IPS-18c (cell line): ENCODE data around the gene PRAMEF33.
"Not testable (repeated sequence)": the region's sequence is repeated elsewhere in the genome, so short reads cannot be mapped to it uniquely, and the experiment has no call there.

Source experiments
- H3K4me3 ChIP-seq: 2 replicates; pipeline ENCODE4 v1.7.0; 2013; ENCODE audit warnings: low read depth, mild to moderate bottlenecking, low read length, moderate library complexity; ENCODE audit not compliant: insufficient read depth
- H3K9me3 ChIP-seq: one replicate; pipeline ENCODE4 v1.6.1; 2013; ENCODE audit warnings: mild to moderate bottlenecking, low read length, moderate library complexity; ENCODE audit not compliant: control insufficient read depth, insufficient read depth

Gene PRAMEF33, protein sequence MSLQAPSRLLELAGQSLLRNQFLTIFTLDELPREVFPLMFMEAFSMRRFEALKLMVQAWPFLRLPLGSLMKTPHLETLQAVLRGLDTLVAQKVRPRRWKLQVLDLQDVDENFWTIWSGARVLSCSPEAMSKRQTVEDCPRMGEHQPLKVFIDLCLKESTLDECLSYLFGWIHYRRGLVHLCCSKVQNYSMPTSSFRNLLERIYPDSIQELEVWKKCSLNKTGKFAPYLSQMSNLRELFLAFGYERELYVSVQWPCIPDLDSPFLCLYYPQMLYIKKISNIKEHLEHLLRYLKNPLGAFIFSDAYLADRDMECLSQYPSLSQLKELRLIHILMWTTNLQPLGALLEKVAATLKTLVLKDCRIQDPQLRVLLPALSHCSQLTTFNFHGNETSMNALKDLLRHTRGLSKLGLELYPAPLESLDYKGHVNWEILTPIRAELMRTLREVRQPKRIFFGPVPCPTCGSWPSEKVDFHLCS

DNA sequence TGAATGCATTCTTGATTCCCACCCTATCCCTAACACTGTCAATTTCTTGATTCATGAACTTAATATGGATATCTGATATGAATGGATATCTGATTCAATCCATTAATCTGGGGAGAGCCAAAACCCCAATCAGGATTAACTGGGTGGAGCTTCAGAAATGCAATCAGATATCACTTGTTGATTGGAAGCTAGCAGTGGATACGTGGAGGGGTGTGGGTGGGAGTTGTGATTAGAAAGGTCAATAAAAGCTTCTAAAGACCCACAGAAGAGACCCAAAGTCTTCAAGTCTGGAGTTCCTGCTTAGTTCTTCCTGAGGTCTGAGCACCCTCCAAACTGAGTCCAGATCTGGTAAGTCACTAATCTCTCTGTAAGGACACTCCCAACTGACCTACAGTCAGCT lies at the start of gene PRAMEF33:
PRAMEF33 (plus strand) TSS at position 301 of the 400 bp plus-strand sequence. CDS start 2,416 bp downstream, outside the sequence.
- H3K4me3 ChIP-seq, H3K9me3 ChIP-seq: not testable (repeated sequence)

DNA sequence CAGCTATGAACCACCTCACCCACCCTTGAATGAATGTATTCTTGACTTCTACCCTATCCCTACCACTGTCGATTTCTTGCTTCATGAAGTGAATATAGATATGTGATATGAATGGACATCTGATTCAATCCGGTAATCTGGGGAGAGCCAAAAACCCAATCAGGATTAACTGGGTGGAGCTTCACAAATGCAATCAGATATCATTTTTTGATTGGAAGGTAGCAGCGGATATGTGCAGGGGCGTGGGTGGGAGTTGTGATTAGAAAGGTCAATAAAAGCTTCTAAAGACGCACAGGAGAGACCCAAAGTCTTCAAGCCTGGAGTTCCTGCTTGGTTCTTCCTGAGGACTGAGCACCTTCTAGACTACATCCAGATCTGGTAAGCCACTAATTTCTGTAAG lies 49.4 kb upstream of the PRAMEF33 start, which contains the start of gene PRAMEF5:
PRAMEF5 (plus strand) TSS at position 301 of the 400 bp plus-strand sequence. CDS start 5,071 bp downstream, outside the sequence.
- not testable (repeated sequence) for H3K4me3 ChIP-seq, H3K9me3 ChIP-seq

GRCh38 chr1:13265124-13265523 lies 38.2 kb upstream of the PRAMEF33 start:
- not testable (repeated sequence) for H3K4me3 ChIP-seq, H3K9me3 ChIP-seq

DNA sequence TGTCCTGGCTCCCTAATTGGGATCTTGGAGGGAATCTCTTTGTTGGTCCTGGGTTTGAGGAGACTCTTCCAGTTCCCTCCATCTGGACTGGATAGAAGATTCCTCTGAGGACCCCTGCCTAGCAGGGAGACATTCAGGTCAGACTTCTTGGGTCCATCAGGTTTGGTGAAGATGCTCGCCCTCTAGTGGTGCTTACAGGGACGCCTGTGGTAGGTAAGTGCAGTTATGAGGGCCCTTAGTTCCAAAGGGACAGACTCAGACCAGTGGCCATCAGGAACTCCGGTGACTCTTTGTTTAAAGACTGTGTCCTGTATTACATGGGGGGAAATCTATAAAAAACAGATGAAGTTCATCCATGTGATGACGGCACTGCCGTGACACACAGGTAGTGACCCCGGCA lies 26.3 kb upstream of the PRAMEF33 start:
- not testable (repeated sequence) for H3K9me3 ChIP-seq, H3K4me3 ChIP-seq

DNA sequence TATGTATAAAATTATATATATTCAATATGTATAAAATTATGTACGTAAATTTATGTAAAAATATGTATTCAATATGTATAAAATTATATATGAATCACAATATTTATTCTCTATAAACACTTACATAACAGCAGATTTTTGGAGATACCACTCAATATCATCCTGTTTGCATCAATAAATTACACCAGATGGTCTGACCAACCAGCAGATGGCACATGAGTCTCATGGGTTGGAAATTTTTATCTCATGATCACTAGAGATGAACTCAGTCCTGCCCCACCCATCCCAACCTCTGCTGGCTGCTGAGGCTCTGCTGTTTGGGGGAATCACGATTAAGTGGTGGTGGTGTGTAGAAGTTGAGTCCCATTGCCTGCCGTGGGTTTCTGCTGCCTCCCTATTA lies 23.7 kb upstream of the PRAMEF33 start:
- not testable (repeated sequence) for H3K9me3 ChIP-seq, H3K4me3 ChIP-seq

DNA sequence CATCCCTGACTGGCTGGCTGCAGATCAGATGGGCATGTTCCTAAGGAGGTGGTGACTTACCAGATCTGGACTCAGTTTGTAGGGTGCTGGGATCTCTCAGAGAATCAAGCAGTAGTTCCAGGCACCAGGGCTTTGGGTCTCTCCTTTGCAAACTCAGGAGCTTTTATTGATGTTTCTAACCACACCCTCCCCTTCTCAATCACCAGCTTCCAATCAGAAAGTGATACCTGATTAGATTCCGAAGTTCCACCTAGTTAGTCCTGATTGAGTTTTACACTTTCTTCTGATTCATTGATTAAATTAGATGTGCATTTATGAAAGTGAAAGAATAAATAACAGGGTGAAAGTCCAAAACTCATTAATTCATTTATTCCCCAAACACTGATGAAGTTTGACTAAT lies 18.3 kb upstream of the PRAMEF33 start, which contains the start of gene PRAMEF8:
PRAMEF8 (minus strand) TSS at position 101 of the 400 bp plus-strand sequence. CDS start 1,046 bp downstream, outside the sequence.
- not testable (repeated sequence) for H3K4me3 ChIP-seq

GRCh38 chr1:13289030-13289429 lies 14.3 kb upstream of the PRAMEF33 start:
- not testable (repeated sequence) for H3K9me3 ChIP-seq, H3K4me3 ChIP-seq

More for the DNA sequence above, 18.3 kb upstream of the PRAMEF33 start, which contains the start of gene PRAMEF8:
- not testable (repeated sequence) for H3K9me3 ChIP-seq

GRCh38 chr1:13297216-13297931 lies 6.0 kb upstream of the PRAMEF33 start:
- not testable (repeated sequence) for H3K9me3 ChIP-seq, H3K4me3 ChIP-seq

- H3K9me3 ChIP-seq, H3K4me3 ChIP-seq: not testable (repeated sequence)
These were observed 4.6 kb upstream of the PRAMEF33 start for GRCh38 chr1:13298699-13299098.

DNA sequence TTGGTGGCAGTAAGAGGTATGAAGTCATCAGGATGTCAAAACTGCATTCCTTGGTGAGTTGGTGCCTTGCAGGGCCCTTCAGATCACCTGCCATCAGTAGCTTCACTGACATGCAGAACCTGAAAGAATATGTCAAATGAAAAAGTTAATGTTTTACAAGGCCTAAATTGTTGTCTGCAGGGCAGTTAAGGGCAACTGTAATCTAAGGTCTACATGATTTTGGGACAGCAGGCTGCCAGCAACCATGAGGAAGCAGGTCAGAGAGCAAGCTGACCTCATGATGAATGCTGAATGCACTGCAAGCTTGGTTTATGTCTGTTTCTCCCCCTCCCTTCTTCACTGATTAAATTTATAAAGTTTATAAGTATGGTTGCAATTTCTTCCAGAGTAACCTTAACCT lies 1.1 kb upstream of the PRAMEF33 start:
- not testable (repeated sequence) for H3K4me3 ChIP-seq, H3K9me3 ChIP-seq

GRCh38 chr1:13315281-13315680 lies 11.9 kb downstream of the PRAMEF33 start, which contains the start of gene PRAMEF15:
Gene PRAMEF15 (plus strand): TSS chr1:13315581. CDS start chr1:13318408, 2,827 bp downstream.
- H3K4me3 ChIP-seq = not testable (repeated sequence)
- peaks cover 11% of the 10 kb centered on the region for H3K9me3 ChIP-seq

- H3K9me3 ChIP-seq, H3K4me3 ChIP-seq: not testable (repeated sequence)
These were observed 39.2 kb downstream of the PRAMEF33 start for GRCh38 chr1:13342496-13342895.

GRCh38 chr1:13347034-13347433 lies 43.7 kb downstream of the PRAMEF33 start, which contains the start of gene PRAMEF14:
Gene PRAMEF14 (minus strand): TSS chr1:13347134. CDS start chr1:13345314, 1,820 bp downstream.
- H3K4me3 ChIP-seq, H3K9me3 ChIP-seq: not testable (repeated sequence)

GRCh38 chr1:13353476-13353875 lies 50.1 kb downstream of the PRAMEF33 start:
- H3K4me3 ChIP-seq = not testable (repeated sequence)

GRCh38 chr1:13354475-13354874 lies 51.1 kb downstream of the PRAMEF33 start:
- not testable (repeated sequence) for H3K4me3 ChIP-seq, H3K9me3 ChIP-seq

More at GRCh38 chr1:13353476-13353875, 50.1 kb downstream of the PRAMEF33 start:
- H3K9me3 ChIP-seq = not testable (repeated sequence)

DNA sequence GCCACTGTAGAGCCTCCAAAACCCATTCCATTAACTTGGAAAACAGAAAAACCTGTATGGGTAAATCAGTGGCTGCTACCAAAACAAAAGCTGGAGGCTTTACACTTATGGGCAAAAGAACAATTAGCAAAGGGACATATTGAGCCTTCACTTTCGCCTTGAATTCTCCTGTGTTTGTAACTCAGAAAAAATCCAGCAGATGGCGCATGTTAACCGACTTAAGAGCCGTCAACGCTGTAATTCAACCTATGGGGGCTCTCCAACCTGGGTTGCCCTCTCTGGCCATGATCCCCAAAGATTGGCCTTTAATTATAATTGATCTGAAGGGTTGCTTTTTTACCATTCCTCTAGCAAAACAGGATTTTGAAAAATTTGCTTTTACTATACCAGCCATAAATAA lies 53.4 kb downstream of the PRAMEF33 start:
- not testable (repeated sequence) for H3K9me3 ChIP-seq, H3K4me3 ChIP-seq
